KOPT-K1 (cell line): ENCODE data around the gene TMEM204.

Source experiments
- H3K27ac ChIP-seq: fragments of 200-600 bp; sonication (generic); 2 replicates; pipeline ENCODE4 v1.5.1; 2016; ENCODE audit warnings: antibody characterized with exemption, mild to moderate bottlenecking, low read depth, low read length; ENCODE audit not compliant: poor library complexity, severe bottlenecking
- H3K36me3 ChIP-seq: fragments of 200-600 bp; sonication (generic); 2 replicates; pipeline ENCODE4 v1.5.1; 2017; ENCODE audit warnings: antibody characterized with exemption, mild to moderate bottlenecking, low read length, moderate library complexity; ENCODE audit not compliant: insufficient read depth
- H3K9me3 ChIP-seq: fragments of 200-600 bp; sonication (generic); 2 replicates; pipeline ENCODE4 v1.5.1; 2017; ENCODE audit warnings: antibody characterized with exemption, low read length, mild to moderate bottlenecking; ENCODE audit not compliant: insufficient read depth, poor library complexity, severe bottlenecking

Gene TMEM204

GRCh38 chr16:1533443-1533951 is at the start of gene TMEM204:
TSS of gene TMEM204 (plus strand) at chr16:1533666. CDS start at chr16:1534276, 610 bp downstream.
- H3K36me3 ChIP-seq: no peaks in the 10 kb centered on the region
- H3K9me3 ChIP-seq: no peaks in the 10 kb centered on the region
- no peak within 1 kb of the TSS for H3K27ac ChIP-seq

DNA sequence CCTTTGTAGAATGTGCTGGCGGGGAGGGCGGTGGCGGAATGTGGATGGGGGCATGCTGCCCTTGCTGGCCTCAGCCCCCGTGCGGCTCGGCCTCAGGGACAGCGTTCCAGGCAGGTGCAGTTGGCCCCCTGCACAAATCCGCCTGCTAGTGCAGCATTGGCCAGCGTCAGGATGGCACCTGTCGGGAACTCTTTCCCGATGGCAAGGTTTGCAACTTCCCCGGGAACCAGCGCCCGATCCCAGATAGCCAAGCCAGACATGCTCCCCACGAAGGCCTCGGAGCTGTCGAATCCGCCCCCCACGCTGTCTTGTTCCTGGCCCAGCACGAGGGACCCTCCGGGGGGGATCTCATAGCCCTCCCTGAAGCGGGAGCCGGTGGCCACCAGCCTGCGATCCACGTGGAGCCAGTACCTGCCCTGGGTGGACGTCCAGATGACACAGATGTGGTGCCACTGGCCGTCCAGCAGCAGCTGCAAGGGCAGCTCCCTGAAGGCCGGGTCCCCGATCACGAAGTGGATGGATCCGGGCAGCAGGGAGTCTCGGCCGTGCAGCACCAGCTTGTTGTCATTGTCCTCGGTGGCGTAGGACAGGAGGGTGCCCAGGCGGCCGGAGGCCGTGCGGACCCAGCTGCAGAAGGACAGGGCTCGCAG is 47.5 kb upstream of the TMEM204 start:
- H3K9me3 ChIP-seq: no peaks in the 10 kb centered on the region
- no peaks in the 10 kb centered on the region for H3K36me3 ChIP-seq
- H3K27ac ChIP-seq: no peak overlapping the region

DNA sequence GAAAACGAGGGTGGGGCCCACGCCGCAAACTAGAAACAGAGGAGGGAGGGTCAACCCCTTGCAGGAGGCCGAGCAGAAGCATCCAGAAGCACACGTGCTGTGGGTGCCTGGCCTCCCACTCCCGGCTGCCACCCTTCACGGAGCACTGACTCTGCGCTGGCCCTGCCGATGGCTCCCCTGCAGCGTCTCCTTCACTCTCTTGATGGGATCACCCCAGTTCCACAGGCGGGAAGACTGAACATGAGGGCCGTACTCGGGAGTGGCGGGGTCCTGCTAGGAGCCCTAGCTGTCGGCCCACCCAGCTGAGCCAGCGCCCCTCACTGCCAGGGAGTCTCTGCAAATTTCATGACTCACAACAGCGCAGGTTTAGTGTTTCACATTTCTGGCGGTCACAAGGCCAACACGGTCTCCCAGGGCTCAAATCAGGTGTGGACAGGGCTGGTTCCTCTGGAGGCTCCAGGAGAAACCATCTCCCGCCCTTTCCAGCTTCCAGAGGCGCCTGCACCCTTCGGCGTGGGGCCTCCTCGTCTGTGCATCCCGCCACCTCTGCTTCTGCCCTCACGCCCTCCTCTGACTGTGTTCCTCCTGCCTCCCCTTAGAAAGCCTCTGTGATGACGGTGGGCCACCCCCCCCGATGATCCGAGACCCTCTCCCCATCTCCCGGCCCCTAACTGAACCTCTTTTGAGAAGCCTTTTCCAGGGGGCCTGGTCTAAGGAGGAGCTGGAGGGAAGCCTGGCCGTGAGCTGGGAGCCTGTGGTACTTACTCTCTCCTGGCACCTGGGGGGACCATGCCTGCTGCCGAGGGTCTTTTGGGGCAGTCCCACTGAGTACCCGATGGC is 46.7 kb upstream of the TMEM204 start:
- H3K27ac ChIP-seq: no peak overlapping the region
- H3K36me3 ChIP-seq: no peaks in the 10 kb centered on the region
- H3K9me3 ChIP-seq: no peaks in the 10 kb centered on the region

GRCh38 chr16:1487395-1488053 is 45.9 kb upstream of the TMEM204 start:
- H3K27ac ChIP-seq: no peak overlapping the region
- no peaks in the 10 kb centered on the region for H3K9me3 ChIP-seq

GRCh38 chr16:1488054-1488601 is 45.3 kb upstream of the TMEM204 start:
- no peak overlapping the region for H3K27ac ChIP-seq
- no peaks in the 10 kb centered on the region for H3K9me3 ChIP-seq

More at GRCh38 chr16:1487395-1488053, 45.9 kb upstream of the TMEM204 start:
- no peaks in the 10 kb centered on the region for H3K36me3 ChIP-seq

GRCh38 chr16:1488619-1489018 is 44.8 kb upstream of the TMEM204 start, which contains the start of gene PTX4:
TSS of gene PTX4 (minus strand) at chr16:1488944. CDS start at chr16:1488909, 35 bp downstream.
- Histone ChIP-seq H3K27ac (no peak within 1 kb of the TSS), H3K36me3 (no peaks in the 10 kb centered on the region), H3K9me3 (no peaks in the 10 kb centered on the region)

More at GRCh38 chr16:1488054-1488601, 45.3 kb upstream of the TMEM204 start:
- H3K36me3 ChIP-seq: no peaks in the 10 kb centered on the region

DNA sequence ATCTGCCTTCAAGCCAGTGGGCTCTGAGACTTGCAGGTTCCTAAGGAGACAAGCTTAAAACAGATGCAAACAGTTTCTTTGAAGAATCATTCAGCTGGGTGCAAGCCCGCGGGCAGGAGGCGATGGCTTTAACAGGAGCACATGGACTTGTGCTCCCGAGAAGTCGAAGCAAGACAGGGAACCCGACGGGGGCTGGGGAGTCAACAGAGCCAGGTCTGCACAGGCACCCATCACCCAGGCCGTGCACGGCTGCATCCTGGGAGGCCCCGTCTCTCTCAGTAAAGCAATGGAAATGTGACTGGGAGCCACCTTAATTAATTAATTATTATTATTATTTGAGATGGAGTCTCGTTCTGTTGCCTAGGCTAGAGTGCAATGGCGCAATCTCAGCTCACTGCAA is 44.4 kb upstream of the TMEM204 start:
- H3K9me3 ChIP-seq: no peaks in the 10 kb centered on the region
- no peak overlapping the region for H3K27ac ChIP-seq
- H3K36me3 ChIP-seq: no peaks in the 10 kb centered on the region

DNA sequence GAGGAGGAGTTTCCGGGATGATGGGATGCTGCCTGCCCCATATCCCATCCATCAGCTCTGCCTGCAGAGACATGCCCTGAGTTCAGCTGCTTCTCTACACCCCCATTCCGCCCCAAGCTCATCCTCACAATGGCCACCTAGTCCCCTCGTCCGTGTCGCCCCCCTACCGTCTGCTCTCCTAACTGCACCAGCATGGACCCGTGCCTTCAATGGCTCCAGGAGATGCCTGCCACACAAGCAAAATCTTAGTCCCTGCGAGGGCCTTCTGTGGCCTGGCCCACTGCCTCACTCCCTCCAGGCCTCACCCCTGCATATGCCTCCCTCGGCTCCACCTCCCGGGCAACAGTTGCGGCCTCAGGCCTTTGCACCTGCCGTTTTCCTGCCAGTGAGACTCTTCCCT is 42.1 kb upstream of the TMEM204 start:
- Histone ChIP-seq H3K9me3 (no peaks in the 10 kb centered on the region), H3K27ac (no peak overlapping the region), H3K36me3 (peaks cover 21% of the 10 kb centered on the region)

DNA sequence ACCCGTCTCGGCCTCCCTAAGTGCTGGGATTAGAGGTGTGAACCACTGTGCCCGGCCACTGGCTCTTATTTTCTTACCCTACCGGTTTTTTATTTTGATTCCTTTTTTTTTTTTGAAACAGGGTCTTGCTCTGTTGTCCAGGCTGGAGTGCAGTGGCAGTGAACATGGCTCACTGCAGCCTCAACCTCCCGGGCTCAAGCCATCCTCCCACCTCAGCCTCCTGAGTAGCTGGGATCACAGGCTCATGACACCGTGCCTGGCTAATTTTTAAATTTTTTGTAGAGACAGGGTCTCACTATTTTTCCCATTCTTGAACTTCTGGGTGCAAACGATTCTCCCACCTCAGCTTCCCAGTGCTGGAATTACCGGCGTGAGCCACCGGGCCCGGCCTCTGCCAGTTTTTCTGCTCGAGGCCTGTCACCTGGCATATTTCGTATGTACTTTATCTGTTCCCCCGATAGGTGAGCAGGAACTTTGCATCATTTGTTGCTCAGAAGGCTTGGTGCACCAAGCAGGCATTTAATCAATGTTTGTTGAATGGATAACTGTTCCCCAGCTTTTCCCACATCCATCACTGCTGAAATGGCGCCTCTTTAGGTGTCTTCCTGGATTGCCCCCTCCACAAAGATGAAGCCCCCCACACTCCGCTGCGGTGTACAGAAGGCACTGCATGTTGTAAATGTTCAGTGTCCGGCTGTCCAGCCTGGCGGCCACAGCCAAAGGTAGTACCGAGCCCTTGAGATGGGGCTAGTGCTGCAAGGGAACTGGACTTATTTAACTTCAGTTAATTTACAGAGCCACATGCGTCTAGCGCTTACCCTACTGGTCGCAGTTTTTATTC is 41.2 kb upstream of the TMEM204 start:
- peak overlapping the region; percentile 79 for H3K27ac ChIP-seq
- H3K9me3 ChIP-seq: no peaks in the 10 kb centered on the region
- peaks cover 31% of the 10 kb centered on the region for H3K36me3 ChIP-seq

- Histone ChIP-seq H3K36me3 (peaks cover 39% of the 10 kb centered on the region), H3K9me3 (no peaks in the 10 kb centered on the region), H3K27ac (peak within 1 kb of the TSS; percentile 79)
Measured at GRCh38 chr16:1492923-1493745, 40.3 kb upstream of the TMEM204 start, which contains the start of gene TELO2. TSS of gene TELO2 (plus strand) at chr16:1493360. CDS start at chr16:1494282, 922 bp downstream.

DNA sequence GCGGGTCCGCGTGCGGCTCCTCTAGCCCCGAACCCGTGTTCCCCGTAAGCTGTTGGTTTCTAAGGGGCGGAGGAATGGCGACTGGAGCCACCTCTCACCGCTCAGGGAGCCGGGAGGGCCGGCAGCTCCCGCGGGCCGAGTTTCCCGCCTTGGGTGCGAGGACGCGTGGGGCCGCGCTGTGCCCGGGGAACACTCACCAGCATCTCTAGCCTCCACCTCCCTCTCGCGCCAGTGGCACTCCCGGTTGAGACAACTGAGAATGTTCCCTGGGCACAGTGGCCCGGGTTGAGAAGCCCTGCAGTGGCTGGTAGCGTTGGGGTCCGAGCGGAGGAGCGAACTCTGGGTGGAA is 39.7 kb upstream of the TMEM204 start:
- H3K9me3 ChIP-seq: no peaks in the 10 kb centered on the region
- peak overlapping the region; percentile 79 for H3K27ac ChIP-seq
- H3K36me3 ChIP-seq: peaks cover 45% of the 10 kb centered on the region

GRCh38 chr16:1494129-1494640 is 39.3 kb upstream of the TMEM204 start:
- Histone ChIP-seq H3K27ac (peak overlapping the region; percentile 79), H3K36me3 (peaks cover 49% of the 10 kb centered on the region), H3K9me3 (no peaks in the 10 kb centered on the region)

- Histone ChIP-seq H3K9me3 (no peaks in the 10 kb centered on the region), H3K36me3 (peaks cover 54% of the 10 kb centered on the region), H3K27ac (no peak overlapping the region)
Measured at GRCh38 chr16:1494711-1495110, 38.8 kb upstream of the TMEM204 start.
